ENCODE measurements around the gene SLC24A5.

- no peak for TF ChIP-seq RAD21 (IDR thresholded peaks at IDR 0.05; ENCODE audit: low read depth)
- TF ChIP-seq YY1 (IDR thresholded peaks at IDR 0.05; ENCODE audit: low read depth): no peak
- no peak for TF ChIP-seq EP300 (IDR thresholded peaks at IDR 0.05; ENCODE audit: borderline replicate concordance)
- no peak for TF ChIP-seq CREB1 (IDR thresholded peaks at IDR 0.05; ENCODE audit: low read depth)
- TF ChIP-seq TAF1 (IDR thresholded peaks at IDR 0.05; ENCODE audit: low read depth): no peak
- TF ChIP-seq REST (IDR thresholded peaks at IDR 0.05; ENCODE audit: low read depth): no peak
- no peak for TF ChIP-seq MAX (IDR thresholded peaks at IDR 0.05)
- no peak for TF ChIP-seq FOXM1 (IDR thresholded peaks at IDR 0.05; ENCODE audit: borderline replicate concordance, low read depth)
- TF ChIP-seq TCF12 (IDR thresholded peaks at IDR 0.05; ENCODE audit: low read depth): no peak
- TF ChIP-seq EGR1 (IDR thresholded peaks at IDR 0.05): no peak
- no peak for TF ChIP-seq USF1 (IDR thresholded peaks at IDR 0.05)
Measured at GRCh38 chr15:48168616-48169015, 47.8 kb downstream of the SLC24A5 start.

Measured in Ishikawa (cell line).